H9 (cell line): ENCODE data around the gene AIF1. TPM values are rescaled to one million over a fixed set of nuclear protein-coding genes. Genes with fewer than 3 reads are reported as not detected.
A peak's percentile ranks its signal among the peaks of the same experiment; 100 is the strongest.

Source experiments
- DNase-seq: peaks from one replicate; pipeline ENCODE4 v3.0.0-alpha.2; 2017
- H2AFZ ChIP-seq: one replicate; pipeline ENCODE4 v1.6.1; 2013; ENCODE audit warnings: mild to moderate bottlenecking, low read length, control low read depth, moderate library complexity
- H2AK5ac ChIP-seq: 2 replicates; pipeline ENCODE4 v1.6.1; 2013; ENCODE audit warnings: low read length, control low read depth, mixed read lengths; ENCODE audit not compliant: insufficient read length
- H2BK120ac ChIP-seq: one replicate; pipeline ENCODE4 v1.6.1; 2013; ENCODE audit warnings: low read depth, mild to moderate bottlenecking, low read length, control low read depth, inconsistent platforms; ENCODE audit not compliant: poor library complexity, severe bottlenecking
- H2BK12ac ChIP-seq: 2 replicates; pipeline ENCODE4 v1.6.1; 2013; ENCODE audit warnings: low read length, control low read depth, mixed read lengths, low read depth; ENCODE audit not compliant: insufficient read length
- H2BK15ac ChIP-seq: 2 replicates; pipeline ENCODE4 v1.6.1; 2013; ENCODE audit warnings: low read depth, low read length, control low read depth
- H2BK20ac ChIP-seq: one replicate; pipeline ENCODE4 v1.6.1; 2013; ENCODE audit warnings: low read depth, mild to moderate bottlenecking, low read length, control low read depth, inconsistent platforms; ENCODE audit not compliant: poor library complexity, severe bottlenecking
- H2BK5ac ChIP-seq: 2 replicates; pipeline ENCODE4 v1.6.1; 2013; ENCODE audit warnings: low read length, control low read depth, mixed read lengths; ENCODE audit not compliant: insufficient read length
- H3K14ac ChIP-seq: 2 replicates; pipeline ENCODE4 v1.6.1; 2013; ENCODE audit warnings: low read length, control low read depth; ENCODE audit not compliant: insufficient read depth
- H3K18ac ChIP-seq: 2 replicates; pipeline ENCODE4 v1.6.1; 2013; ENCODE audit warnings: low read depth, mild to moderate bottlenecking, mixed read lengths, low read length, control low read depth; ENCODE audit not compliant: insufficient read length
- H3K23ac ChIP-seq: 2 replicates; pipeline ENCODE4 v1.6.1; 2013; ENCODE audit warnings: low read length, control low read depth, mixed read lengths, low read depth; ENCODE audit not compliant: insufficient read length
- H3K23me2 ChIP-seq: 2 replicates; pipeline ENCODE4 v1.6.1; 2013; ENCODE audit warnings: low read depth, mild to moderate bottlenecking, mixed read lengths, low read length, control low read depth; ENCODE audit not compliant: insufficient read length, poor library complexity, severe bottlenecking
- H3K27ac ChIP-seq: 2 replicates; pipeline ENCODE4 v1.5.1; 2013; ENCODE audit warnings: low read length, control low read depth, mixed read lengths, low read depth; ENCODE audit not compliant: insufficient read length
- H3K27me3 ChIP-seq: 2 replicates; pipeline ENCODE4 v1.6.1; 2013; ENCODE audit warnings: low read length, control low read depth, inconsistent platforms; ENCODE audit not compliant: insufficient read depth
- H3K4ac ChIP-seq: 2 replicates; pipeline ENCODE4 v1.6.1; 2013; ENCODE audit warnings: low read depth, mild to moderate bottlenecking, control low read depth, inconsistent platforms, low read length, moderate library complexity
- H3K4me1 ChIP-seq: 2 replicates; pipeline ENCODE4 v1.6.1; 2013; ENCODE audit warnings: low read length, control low read depth, inconsistent platforms; ENCODE audit not compliant: insufficient read depth
- H3K4me2 ChIP-seq: 2 replicates; pipeline ENCODE4 v1.6.1; 2013; ENCODE audit warnings: low read length, control low read depth, mixed read lengths; ENCODE audit not compliant: insufficient read length, insufficient read depth
- H3K56ac ChIP-seq: 2 replicates; pipeline ENCODE4 v1.6.1; 2013; ENCODE audit warnings: low read depth, mild to moderate bottlenecking, mixed read lengths, low read length, control low read depth; ENCODE audit not compliant: insufficient read length
- H3K79me1 ChIP-seq: 2 replicates; pipeline ENCODE4 v1.6.1; 2013; ENCODE audit warnings: low read depth, mild to moderate bottlenecking, moderate library complexity, low read length, control low read depth, inconsistent platforms; ENCODE audit not compliant: insufficient read depth, poor library complexity, severe bottlenecking
- H3K79me2 ChIP-seq: 2 replicates; pipeline ENCODE4 v1.6.1; 2013; ENCODE audit warnings: low read length, control low read depth, inconsistent platforms; ENCODE audit not compliant: insufficient read depth
- H3K9ac ChIP-seq: 2 replicates; pipeline ENCODE4 v1.6.1; 2013; ENCODE audit warnings: low read length, control low read depth, mixed read lengths; ENCODE audit not compliant: insufficient read length; ENCODE audit errors: extremely low read depth
- H3K9me3 ChIP-seq: one replicate; pipeline ENCODE4 v1.6.1; 2013; ENCODE audit warnings: low read depth, low read length, inconsistent platforms; ENCODE audit not compliant: control insufficient read depth
- H3T11ph ChIP-seq: one replicate; pipeline ENCODE4 v1.6.1; 2013; ENCODE audit warnings: mild to moderate bottlenecking, low read length, control low read depth, inconsistent platforms
- H4K20me1 ChIP-seq: one replicate; pipeline ENCODE4 v1.6.1; 2013; ENCODE audit not compliant: control insufficient read depth, insufficient read length, insufficient read depth
- H4K5ac ChIP-seq: 2 replicates; pipeline ENCODE4 v1.6.1; 2013; ENCODE audit warnings: low read depth, mild to moderate bottlenecking, mixed read lengths, low read length, control low read depth; ENCODE audit not compliant: insufficient read length
- H4K8ac ChIP-seq: replicated peaks from 2 replicates; pipeline ENCODE4 v1.6.1; 2013; ENCODE audit warnings: low read length, control low read depth, mixed read lengths, low read depth; ENCODE audit not compliant: insufficient read length
- H4K91ac ChIP-seq: 2 replicates; pipeline ENCODE4 v1.6.1; 2013; ENCODE audit warnings: low read depth, mild to moderate bottlenecking, moderate library complexity, mixed read lengths, low read length, control low read depth; ENCODE audit not compliant: insufficient read length
- H3K27ac Mint-ChIP-seq, 3 experiments: 2 replicates in 2 of 3; 3 replicates in 1 of 3; pipeline ENCODE4 v1.8.0; 2020 to 2021; ENCODE audit warnings: mixed read lengths in 3 of 3, mild to moderate bottlenecking in 1 of 3, moderate library complexity in 1 of 3
- H3K27me3 Mint-ChIP-seq: 2 replicates; pipeline ENCODE4 v1.8.0; 2021; ENCODE audit warnings: low read depth, mild to moderate bottlenecking, moderate library complexity, mixed read lengths
- H3K36me3 Mint-ChIP-seq, 3 experiments: 2 replicates in 2 of 3; 3 replicates in 1 of 3; pipeline ENCODE4 v1.8.0; 2020 to 2021; ENCODE audit warnings: low read depth in 3 of 3, mixed read lengths in 3 of 3; ENCODE audit not compliant: insufficient read depth in 1 of 3
- H3K4me1 Mint-ChIP-seq, 2 experiments: 2 replicates each; pipeline ENCODE4 v1.8.0; 2020; ENCODE audit warnings: mixed read lengths in 2 of 2
- H3K4me3 Mint-ChIP-seq, 2 experiments: 2 replicates in 1 of 2; 3 replicates in 1 of 2; pipeline ENCODE4 v1.8.0; 2020 to 2021; ENCODE audit warnings: mild to moderate bottlenecking in 2 of 2, mixed read lengths in 2 of 2, moderate library complexity in 1 of 2
- H3K9me3 Mint-ChIP-seq, 2 experiments: 2 replicates in 1 of 2; 3 replicates in 1 of 2; pipeline ENCODE4 v1.8.0; 2020; ENCODE audit warnings: mild to moderate bottlenecking in 2 of 2, mixed read lengths in 2 of 2, moderate library complexity in 1 of 2
- CTCF ChIP-seq: fragments of 200-600 bp; sonication (generic); conservative IDR thresholded peaks from 3 replicates; pipeline ENCODE4 v1.8.0; 2021; ENCODE audit warnings: antibody characterized with exemption, mild to moderate bottlenecking
- WGBS: extraction: QIAGEN DNeasy Blood & Tissue Kit; methylation state at CpG from one replicate; pipeline ENCODE4 v1.1.7; 2013; ENCODE audit warnings: missing lambda C conversion rate, low lambda C conversion rate, mixed read lengths; ENCODE audit not compliant: insufficient read length; ENCODE audit errors: extremely low coverage; 5-methylcytosine and 5-hydroxymethylcytosine counted together
- total RNA-seq: library from RNA; stranded (reverse); gene quantifications from 2 replicates; pipeline ENCODE4 v1.2.1, GENCODE V29; 2021

AIF1 gene
- total RNA-seq, 1 experiment from 2014 or later = 4.2 TPM

DNA sequence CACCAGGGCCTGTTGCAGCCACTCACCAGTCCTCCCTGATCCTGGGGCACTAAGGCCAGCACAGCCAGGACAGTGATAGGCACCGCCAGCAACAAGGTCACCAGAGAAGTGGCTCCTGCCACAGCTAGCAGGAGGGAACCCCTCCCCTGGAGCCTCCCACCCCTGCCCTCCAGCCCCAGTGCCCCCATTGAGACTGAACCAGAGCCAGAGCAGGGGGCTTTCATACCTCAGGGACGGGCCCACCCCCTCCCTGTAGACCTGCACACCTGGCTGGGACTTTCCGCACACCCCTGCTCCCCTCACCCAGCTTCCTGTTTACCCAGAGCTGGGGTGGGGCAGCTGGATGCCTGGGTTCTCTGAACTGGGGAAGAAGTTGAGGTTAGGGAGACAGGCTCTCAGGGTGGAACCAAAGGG lies 32.8 kb upstream of the AIF1 start, which contains the start of gene LTB:
TSS of gene LTB (minus strand) at position 195 of the 414 bp plus-strand sequence. CDS start at position 188, 7 bp downstream.
- Histone ChIP-seq H3K79me2 (no peaks in the 10 kb centered on the region), H4K5ac (no peak within 1 kb of the TSS), H3T11ph (no peak within 1 kb of the TSS), H3K23ac (no peak within 1 kb of the TSS), H3K27ac (no peak within 1 kb of the TSS), H3K23me2 (peaks cover 9% of the 10 kb centered on the region), H3K56ac (no peak within 1 kb of the TSS), H3K4ac (no peak within 1 kb of the TSS), H2AFZ (no peak within 1 kb of the TSS), H2AK5ac (no peak within 1 kb of the TSS), H3K9me3 (no peaks in the 10 kb centered on the region), H3K4me1 (peaks cover 2% of the 10 kb centered on the region; the same call in 1 of the 2 replicates), H3K4me2 (peak within 1 kb of the TSS; percentile 67), H2BK12ac (no peak within 1 kb of the TSS), H4K91ac (no peak within 1 kb of the TSS), H2BK20ac (no peak within 1 kb of the TSS), H2BK5ac (no peak within 1 kb of the TSS), H3K14ac (peak within 1 kb of the TSS; percentile 85), H4K20me1 (no peaks in the 10 kb centered on the region), H4K8ac (no peak within 1 kb of the TSS), H3K79me1 (no peaks in the 10 kb centered on the region), H3K9ac (peak within 1 kb of the TSS; percentile 29), H3K18ac (peak within 1 kb of the TSS; percentile 77), H3K27me3 (no peaks in the 10 kb centered on the region), H2BK15ac (no peak within 1 kb of the TSS), H2BK120ac (no peak within 1 kb of the TSS)
- Mint-ChIP-seq H3K9me3 (no peaks in the 10 kb centered on the region; a peak in 1 of 5 replicates), H3K36me3 (no peaks in the 10 kb centered on the region), H3K27ac (peak within 1 kb of the TSS; percentile 9 to 93 (median 23); a peak in 5 of 7 replicates), H3K4me1 (peaks cover 34 to 38% of the 10 kb centered on the region in 2 experiments), H3K27me3 (peaks cover 31% of the 10 kb centered on the region), H3K4me3 (peak within 1 kb of the TSS; percentile 84 to 94)
- no peak for TF ChIP-seq CTCF
- WGBS = no CpG with 5 or more reads among the region's 3 CpGs
- DNase-seq = no peak
